ENCODE data around the gene NTM. TPM values are rescaled to one million over a fixed set of nuclear protein-coding genes. Genes with fewer than 3 reads are reported as not detected.
A peak's percentile ranks its signal among the peaks of the same experiment; 100 is the strongest.

The NTM gene
- total and polyA plus RNA-seq, 2 donors from 2014 or later = 0.92 to 10.3 TPM

DNA sequence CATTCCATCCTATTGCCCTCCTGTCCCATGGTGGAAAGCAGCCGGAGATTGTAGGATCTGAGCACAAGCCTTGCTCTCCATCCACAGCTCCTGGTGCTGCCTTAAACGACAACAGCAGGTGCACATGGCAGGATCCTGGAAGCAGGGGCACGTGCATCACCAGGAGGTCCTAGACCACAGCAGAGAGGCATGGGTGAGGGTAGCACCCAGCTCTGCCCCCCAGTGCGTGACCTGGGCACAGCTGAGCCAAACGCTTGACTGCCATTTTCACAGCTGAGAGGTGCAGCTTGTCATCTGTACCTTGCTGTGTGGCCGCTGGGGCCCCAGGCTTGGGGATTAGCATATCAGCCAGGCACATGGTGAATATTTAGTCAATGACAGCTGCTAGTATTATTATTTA, 92.7 kb downstream of the NTM start:
- DNase-seq = no peak

DNA sequence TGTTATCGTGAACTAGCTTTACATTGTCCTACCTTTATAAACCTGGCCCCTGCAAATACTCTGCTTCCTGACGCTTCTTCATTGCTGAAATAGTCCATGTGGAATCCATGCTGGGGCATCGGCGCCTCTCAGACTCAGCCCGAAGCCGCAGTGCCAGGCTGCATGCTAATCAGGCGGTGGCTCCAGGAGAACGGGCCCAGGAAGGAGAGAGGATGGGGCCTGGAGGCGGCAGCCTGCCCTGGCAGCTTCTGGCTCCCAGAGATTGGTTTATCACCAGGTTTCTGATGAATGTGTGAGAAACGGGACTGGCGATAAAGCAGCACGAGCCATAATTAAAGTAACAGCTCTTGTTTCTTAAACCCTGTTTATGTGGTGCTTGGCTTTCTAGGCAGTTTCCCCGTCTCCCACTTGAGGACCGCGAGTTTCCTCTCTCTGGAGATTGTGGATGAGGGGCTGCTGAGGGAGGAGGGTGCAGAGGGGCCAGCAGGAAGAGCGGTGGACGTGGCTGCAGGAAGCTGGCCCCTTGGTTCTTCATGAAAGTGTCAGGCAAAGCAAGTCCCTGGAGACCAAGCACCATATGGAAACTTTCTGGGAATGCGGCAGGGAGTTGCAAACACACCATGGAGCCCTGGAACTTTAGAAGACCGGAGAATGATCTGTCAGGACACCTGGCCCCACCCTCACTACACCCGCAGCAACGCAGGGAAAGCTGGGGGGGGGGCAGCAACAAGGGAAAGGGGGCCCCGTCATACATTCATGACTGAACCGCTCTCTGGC, 93.4 kb downstream of the NTM start:
- intact Hi-C loops (cut with DNase I) = no loop called here
- H3K36me3 ChIP-seq (ENCODE audit: control insufficient read depth in 2 of 3, insufficient read depth in 3 of 3, low read length in 3 of 3) = no peaks in the 10 kb centered on the region

More for the DNA sequence above, 92.7 kb downstream of the NTM start:
- FAIRE-seq = no peak
- no peak overlapping the region for H3K9ac ChIP-seq (ENCODE audit: low read length in 3 of 3)
- TF ChIP-seq, protein P1, sequence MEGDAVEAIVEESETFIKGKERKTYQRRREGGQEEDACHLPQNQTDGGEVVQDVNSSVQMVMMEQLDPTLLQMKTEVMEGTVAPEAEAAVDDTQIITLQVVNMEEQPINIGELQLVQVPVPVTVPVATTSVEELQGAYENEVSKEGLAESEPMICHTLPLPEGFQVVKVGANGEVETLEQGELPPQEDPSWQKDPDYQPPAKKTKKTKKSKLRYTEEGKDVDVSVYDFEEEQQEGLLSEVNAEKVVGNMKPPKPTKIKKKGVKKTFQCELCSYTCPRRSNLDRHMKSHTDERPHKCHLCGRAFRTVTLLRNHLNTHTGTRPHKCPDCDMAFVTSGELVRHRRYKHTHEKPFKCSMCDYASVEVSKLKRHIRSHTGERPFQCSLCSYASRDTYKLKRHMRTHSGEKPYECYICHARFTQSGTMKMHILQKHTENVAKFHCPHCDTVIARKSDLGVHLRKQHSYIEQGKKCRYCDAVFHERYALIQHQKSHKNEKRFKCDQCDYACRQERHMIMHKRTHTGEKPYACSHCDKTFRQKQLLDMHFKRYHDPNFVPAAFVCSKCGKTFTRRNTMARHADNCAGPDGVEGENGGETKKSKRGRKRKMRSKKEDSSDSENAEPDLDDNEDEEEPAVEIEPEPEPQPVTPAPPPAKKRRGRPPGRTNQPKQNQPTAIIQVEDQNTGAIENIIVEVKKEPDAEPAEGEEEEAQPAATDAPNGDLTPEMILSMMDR (IDR thresholded peaks at IDR 0.05; ENCODE audit: borderline replicate concordance, extremely low read depth, insufficient read depth) = no peak
- H3K27me3 ChIP-seq (ENCODE audit: control insufficient read depth, insufficient read depth, low read length) = no peaks in the 10 kb centered on the region
- no peak overlapping the region for H3K4me3 ChIP-seq (ENCODE audit: low read length in 3 of 3)
- H3K4me1 ChIP-seq (ENCODE audit: control insufficient read depth in 2 of 3, insufficient read depth in 2 of 3, low read depth in 1 of 3, low read length in 3 of 3) = no peaks in the 10 kb centered on the region
- H3K27ac ChIP-seq (ENCODE audit: low read depth in 2 of 2, low read length in 2 of 2) = no peak overlapping the region
- H3K9me3 ChIP-seq (ENCODE audit: control insufficient read depth in 2 of 3, insufficient read depth in 1 of 3, low read length in 3 of 3) = no peaks in the 10 kb centered on the region
- intact Hi-C loops (cut with DNase I) = no loop called here
- no peaks in the 10 kb centered on the region for H3K36me3 ChIP-seq (ENCODE audit: control insufficient read depth in 2 of 3, insufficient read depth in 3 of 3, low read length in 3 of 3)

DNA sequence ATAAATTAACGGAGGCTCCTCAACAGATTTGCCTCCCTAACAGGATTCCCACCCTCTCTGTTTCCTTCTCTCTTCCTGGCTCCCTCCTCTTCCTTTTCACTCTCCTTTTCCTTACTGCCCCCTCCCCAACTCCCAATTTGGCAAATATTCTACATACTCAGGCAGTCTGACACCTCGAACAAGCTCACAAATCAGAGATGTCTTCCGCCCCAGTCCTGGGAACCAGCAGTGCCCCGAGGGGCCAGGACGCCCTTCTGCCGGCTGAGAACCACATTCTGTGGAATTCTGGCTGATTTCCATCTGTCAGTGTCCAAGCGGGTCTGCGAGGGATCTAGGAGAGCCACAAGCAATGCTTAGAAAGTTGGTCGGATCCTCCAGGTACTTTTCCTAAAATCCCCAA, 94.0 kb downstream of the NTM start:
- TF ChIP-seq, protein P1 (IDR thresholded peaks at IDR 0.05; ENCODE audit: borderline replicate concordance, extremely low read depth, insufficient read depth) = no peak
- Histone ChIP-seq H3K9ac (ENCODE audit: low read length in 3 of 3) (no peak overlapping the region), H3K36me3 (ENCODE audit: control insufficient read depth in 2 of 3, insufficient read depth in 3 of 3, low read length in 3 of 3) (no peaks in the 10 kb centered on the region), H3K4me3 (ENCODE audit: low read length in 3 of 3) (no peak overlapping the region), H3K27ac (ENCODE audit: low read depth in 2 of 2, low read length in 2 of 2) (no peak overlapping the region), H3K27me3 (ENCODE audit: control insufficient read depth, insufficient read depth, low read length) (no peaks in the 10 kb centered on the region), H3K4me1 (ENCODE audit: control insufficient read depth in 2 of 3, insufficient read depth in 2 of 3, low read depth in 1 of 3, low read length in 3 of 3) (no peaks in the 10 kb centered on the region), H3K9me3 (ENCODE audit: control insufficient read depth in 2 of 3, insufficient read depth in 1 of 3, low read length in 3 of 3) (no peaks in the 10 kb centered on the region)
- intact Hi-C loops (cut with DNase I) = no loop called here
- FAIRE-seq (no peak), DNase-seq (peak in 1 of 5 donors; percentile 45)

More for the DNA sequence above, 93.4 kb downstream of the NTM start:
- DNase-seq = peak in 3 of 5 donors; percentile 53 to 79 (median 63)
- no peak overlapping the region for H3K4me3 ChIP-seq (ENCODE audit: low read length in 3 of 3)
- no peak for FAIRE-seq
- H3K9ac ChIP-seq (ENCODE audit: low read length in 3 of 3) = no peak overlapping the region
- TF ChIP-seq, protein P1 (IDR thresholded peaks at IDR 0.05; ENCODE audit: borderline replicate concordance, extremely low read depth, insufficient read depth) = no peak
- H3K9me3 ChIP-seq (ENCODE audit: control insufficient read depth in 2 of 3, insufficient read depth in 1 of 3, low read length in 3 of 3) = no peaks in the 10 kb centered on the region
- H3K27me3 ChIP-seq (ENCODE audit: control insufficient read depth, insufficient read depth, low read length) = no peaks in the 10 kb centered on the region
- no peaks in the 10 kb centered on the region for H3K4me1 ChIP-seq (ENCODE audit: control insufficient read depth in 2 of 3, insufficient read depth in 2 of 3, low read depth in 1 of 3, low read length in 3 of 3)
- H3K27ac ChIP-seq (ENCODE audit: low read depth in 2 of 2, low read length in 2 of 2) = no peak overlapping the region
